ENCODE data around the gene ANLN.
"Not testable (repeated sequence)": the region's sequence is repeated elsewhere in the genome, so short reads cannot be mapped to it uniquely, and the experiment has no call there.

ANLN gene

GRCh38 chr7:36466001-36466400 is 76.3 kb downstream of the ANLN start:
- not testable (repeated sequence) for DNase-seq (ENCODE audit: low read depth in 2 of 2)

DNA sequence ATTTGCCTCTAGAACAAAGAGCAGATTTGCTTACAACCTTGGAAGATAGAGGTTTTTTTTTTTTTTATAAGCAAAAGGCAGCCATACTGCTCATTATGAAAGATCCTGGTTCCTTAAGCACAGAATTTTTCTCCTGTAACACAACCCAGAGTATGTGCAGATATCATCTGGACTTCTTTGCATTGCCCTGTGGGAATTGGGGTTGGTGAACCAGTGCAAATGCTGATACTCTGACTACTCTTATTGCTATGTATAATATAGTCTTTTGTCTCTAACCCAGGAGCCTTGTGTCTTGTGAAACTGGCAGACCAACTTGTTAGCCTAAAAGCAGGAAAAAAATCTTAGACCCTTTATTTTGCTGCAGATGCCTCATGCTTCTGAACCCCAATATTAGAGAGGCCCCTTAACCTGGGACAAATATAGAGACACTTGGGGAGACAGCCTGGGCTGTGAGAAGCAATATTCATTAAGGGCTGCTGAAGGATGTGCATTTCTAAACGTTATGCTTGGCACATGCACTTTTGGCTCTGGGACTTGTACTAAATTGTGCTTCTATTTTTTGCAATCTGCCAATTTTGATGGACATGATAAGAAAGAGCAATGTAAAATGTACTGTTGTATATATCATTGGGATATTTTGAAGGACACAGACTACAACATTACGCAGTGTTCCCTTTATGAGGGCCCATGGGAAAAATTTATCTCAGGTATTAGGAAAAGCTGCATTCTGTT is 78.9 kb downstream of the ANLN start:
- no peak for DNase-seq (ENCODE audit: low read depth in 2 of 2)

- DNase-seq (ENCODE audit: low read depth in 2 of 2): no peak
Observed at GRCh38 chr7:36469236-36469635, 79.6 kb downstream of the ANLN start.

DNA sequence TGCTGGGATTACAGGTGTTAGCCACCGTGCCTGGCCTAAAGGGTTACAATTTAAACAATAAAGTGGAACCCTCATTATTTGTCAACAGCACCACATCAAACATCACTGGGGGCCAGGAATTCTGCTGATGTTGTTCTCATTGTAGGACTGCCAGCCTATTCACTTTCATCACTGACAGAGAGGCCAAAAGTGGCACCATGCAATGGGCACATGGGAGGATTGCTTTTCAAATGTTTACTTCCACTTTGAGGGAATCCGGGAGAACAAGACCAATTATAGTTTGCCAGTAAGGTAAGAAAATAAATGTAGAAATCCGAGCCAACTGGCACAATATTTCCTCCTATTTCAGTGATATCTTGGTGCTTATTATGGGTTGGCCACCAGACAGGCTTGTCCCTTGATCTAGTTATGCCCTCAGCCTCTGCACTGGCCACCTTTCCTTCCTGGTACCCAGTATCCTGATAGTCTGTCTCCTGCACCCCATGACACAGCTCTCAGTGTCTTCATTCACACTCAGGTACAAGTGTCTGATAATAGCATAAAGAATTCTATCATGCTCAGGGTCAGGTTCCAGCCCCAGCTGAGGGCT is 82.6 kb downstream of the ANLN start:
- no peak for DNase-seq (ENCODE audit: low read depth in 2 of 2)

GRCh38 chr7:36473454-36474282 is 84.0 kb downstream of the ANLN start:
- DNase-seq (ENCODE audit: low read depth in 2 of 2): peak; percentile 11 to 19

DNA sequence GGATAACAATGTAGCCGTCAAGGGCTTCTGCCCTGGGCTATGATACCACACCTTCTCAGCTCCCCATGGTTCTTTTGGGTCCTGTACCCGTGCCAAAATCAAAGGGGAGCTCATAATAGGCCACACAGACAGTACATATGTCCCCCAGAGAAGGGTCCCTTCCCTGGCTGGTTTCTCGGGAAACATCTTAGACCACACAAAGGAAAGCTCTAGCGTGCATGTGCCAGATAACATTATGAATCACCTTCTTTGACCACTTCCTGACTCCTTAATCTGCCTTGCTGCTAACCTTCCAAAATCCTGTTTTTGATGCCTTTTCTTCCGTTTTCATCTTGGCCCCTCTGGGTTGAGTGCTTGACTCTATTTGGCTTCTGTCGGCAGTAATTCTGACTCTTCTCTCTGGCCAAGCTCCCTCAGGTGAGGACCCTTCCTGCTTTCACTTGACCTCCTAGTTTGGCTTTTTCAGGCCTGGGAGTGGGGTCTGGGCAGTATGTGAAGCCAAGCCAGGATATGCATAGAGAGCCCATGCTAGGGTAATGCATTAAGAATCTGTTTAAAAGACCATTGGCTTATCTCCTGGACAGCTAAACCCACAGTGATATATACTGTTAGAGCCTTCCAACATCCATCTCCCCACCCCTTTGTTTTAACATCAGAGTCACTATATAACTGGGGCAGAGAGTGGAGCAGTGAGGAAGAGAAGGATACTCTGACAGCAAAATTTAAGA is 84.8 kb downstream of the ANLN start:
- DNase-seq (ENCODE audit: low read depth in 2 of 2): no peak

DNA sequence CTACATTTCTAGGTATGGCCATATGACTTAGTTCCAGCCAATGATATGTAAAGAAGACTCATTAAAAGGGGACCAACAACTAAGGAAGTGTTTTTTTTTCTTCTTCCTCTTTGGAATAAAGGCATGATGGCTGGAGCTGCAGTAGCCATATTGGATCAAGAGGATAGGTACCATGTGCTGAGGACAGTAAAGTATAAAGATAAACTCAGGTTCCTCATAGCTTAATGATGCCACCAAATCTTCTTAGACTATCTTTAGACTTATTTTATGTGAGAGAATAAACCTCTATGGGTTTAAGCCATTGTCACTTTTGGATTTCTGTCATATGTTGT is 85.3 kb downstream of the ANLN start:
- no peak for DNase-seq (ENCODE audit: low read depth in 2 of 2)

DNA sequence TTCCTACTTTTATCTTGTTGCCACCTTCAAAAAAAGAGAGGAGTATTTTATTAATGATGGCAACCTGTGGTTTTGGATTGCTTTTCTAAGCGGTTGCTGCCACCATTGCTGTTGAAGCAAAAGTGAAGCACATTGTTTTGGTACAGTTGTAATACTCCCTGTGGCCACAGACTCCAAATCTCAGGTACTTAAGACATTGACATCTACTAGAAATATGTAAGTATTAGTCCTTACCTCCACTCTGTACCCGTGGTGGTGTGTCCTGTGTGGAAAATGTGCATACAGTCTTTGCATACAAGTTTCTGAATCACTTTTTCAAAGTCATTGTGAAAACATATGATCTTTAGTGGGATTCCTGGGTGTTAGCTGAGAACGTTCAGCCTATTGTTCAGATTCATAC is 85.7 kb downstream of the ANLN start:
- DNase-seq (ENCODE audit: low read depth in 2 of 2): peak; percentile 19 to 24

- DNase-seq (ENCODE audit: low read depth in 2 of 2): no peak
Observed at GRCh38 chr7:36478745-36479144, 89.1 kb downstream of the ANLN start.

DNA sequence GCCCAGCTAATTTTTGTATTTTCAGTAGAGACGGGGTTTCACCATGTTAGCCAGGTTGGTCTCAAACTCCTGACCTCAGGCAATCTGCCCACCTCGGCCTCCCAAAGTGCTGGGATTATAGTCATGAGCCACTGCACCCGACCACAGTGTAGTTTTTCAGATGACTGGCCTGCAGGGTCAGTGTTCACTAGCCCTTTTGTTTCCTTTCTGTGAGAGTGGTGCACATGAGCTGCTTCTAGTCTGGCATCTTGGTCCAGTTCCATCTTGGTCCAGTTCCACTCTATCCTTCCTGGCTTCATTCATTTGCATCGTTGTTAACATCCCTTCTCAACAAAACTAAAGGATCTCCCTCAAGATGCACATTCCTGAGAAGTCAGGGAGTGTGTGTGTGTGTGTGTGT is 94.2 kb downstream of the ANLN start:
- DNase-seq (ENCODE audit: low read depth in 2 of 2): not testable (repeated sequence)

DNA sequence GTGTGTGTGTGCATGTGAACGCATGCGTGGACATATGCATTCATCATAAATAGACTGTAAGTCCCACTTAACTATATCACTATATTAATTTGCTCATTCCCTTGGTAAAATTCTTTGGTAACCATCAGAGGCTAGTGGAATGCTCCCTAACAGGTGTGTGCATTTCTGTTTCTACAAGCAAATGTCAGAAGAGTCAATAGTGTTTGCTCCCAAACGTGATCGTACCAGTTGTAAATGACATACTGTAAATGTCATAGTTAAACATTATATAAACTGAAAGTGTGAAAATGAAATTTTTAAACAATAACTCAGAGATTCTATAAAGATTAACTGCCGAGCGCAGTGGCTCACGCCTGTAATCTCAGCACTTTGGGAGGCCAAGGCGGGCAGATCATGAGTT is 94.6 kb downstream of the ANLN start:
- DNase-seq (ENCODE audit: low read depth in 2 of 2): no peak

- no peak for DNase-seq (ENCODE audit: low read depth in 2 of 2)
Observed at GRCh38 chr7:36486336-36486735, 96.7 kb downstream of the ANLN start.

GRCh38 chr7:36487756-36488336 is 98.2 kb downstream of the ANLN start:
- peak in 1 of 2 donors; percentile 19 for DNase-seq (ENCODE audit: low read depth in 2 of 2)

- DNase-seq (ENCODE audit: low read depth in 2 of 2): not testable (repeated sequence)
Observed at GRCh38 chr7:36488672-36489071, 99.0 kb downstream of the ANLN start.

GRCh38 chr7:36490419-36490830 is 100.8 kb downstream of the ANLN start:
- no peak for DNase-seq (ENCODE audit: low read depth in 2 of 2)

- no peak for DNase-seq (ENCODE audit: low read depth in 2 of 2)
Observed at GRCh38 chr7:36491317-36491716, 101.7 kb downstream of the ANLN start.

- DNase-seq (ENCODE audit: low read depth in 2 of 2): no peak
Observed at GRCh38 chr7:36496576-36496975, 106.9 kb downstream of the ANLN start.

DNA sequence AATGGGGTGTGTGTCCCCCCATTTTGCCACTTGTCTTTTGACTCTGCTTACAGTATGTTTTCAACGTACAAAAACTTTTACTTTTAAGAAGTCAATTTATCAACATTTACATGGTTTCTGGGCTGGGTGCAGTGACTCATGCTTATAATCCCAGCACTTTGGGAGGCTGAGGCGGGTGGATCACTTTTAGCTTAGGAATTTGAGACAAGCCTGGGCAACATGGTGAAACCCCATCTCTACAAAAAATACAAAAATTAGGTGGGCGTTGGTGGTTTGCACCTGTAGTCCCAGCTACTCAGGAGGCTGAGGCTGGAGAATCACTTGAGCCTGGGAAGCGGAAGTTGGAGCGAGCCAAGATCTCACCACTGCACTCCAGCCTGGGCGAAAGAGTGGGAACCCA is 107.5 kb downstream of the ANLN start:
- not testable (repeated sequence) for DNase-seq (ENCODE audit: low read depth in 2 of 2)

- DNase-seq (ENCODE audit: low read depth in 2 of 2): no peak
Observed at GRCh38 chr7:36497775-36498174, 108.1 kb downstream of the ANLN start.
